GM12874 (cell line): ENCODE results near the gene CCDC66.

ENCODE experiments used
- TF ChIP-seq, protein P1 (sequence below): IDR thresholded peaks from 2 replicates; pipeline ENCODE4 v1.5.1; 2011; ENCODE audit warnings: low read depth, mild to moderate bottlenecking, control low read depth, low read length, moderate library complexity; ENCODE audit not compliant: insufficient read depth

CCDC66 gene

GRCh38 chr3:56655709-56656108 is 98.7 kb downstream of the CCDC66 start:
- TF ChIP-seq, protein P1, sequence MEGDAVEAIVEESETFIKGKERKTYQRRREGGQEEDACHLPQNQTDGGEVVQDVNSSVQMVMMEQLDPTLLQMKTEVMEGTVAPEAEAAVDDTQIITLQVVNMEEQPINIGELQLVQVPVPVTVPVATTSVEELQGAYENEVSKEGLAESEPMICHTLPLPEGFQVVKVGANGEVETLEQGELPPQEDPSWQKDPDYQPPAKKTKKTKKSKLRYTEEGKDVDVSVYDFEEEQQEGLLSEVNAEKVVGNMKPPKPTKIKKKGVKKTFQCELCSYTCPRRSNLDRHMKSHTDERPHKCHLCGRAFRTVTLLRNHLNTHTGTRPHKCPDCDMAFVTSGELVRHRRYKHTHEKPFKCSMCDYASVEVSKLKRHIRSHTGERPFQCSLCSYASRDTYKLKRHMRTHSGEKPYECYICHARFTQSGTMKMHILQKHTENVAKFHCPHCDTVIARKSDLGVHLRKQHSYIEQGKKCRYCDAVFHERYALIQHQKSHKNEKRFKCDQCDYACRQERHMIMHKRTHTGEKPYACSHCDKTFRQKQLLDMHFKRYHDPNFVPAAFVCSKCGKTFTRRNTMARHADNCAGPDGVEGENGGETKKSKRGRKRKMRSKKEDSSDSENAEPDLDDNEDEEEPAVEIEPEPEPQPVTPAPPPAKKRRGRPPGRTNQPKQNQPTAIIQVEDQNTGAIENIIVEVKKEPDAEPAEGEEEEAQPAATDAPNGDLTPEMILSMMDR = no peak

DNA sequence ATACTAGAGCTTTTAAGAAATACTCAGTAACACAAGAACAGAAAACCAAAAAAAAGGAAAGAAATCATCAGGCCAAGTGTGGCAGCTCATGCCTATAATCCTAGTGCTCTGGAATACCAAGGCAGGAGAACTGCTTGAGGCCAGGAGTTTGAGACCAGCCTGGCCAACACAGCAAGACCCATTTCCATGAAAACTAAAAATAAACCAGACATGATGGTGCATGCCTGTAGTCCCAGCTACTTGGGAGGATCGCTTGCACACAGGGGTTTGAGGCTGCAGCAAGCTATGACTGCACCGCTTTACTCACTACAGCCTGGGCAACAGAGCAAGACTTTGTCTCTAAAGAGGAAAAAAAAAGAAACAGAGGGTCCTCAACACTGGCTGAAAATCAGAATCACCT is 107.8 kb downstream of the CCDC66 start:
- TF ChIP-seq, protein P1 = no peak

DNA sequence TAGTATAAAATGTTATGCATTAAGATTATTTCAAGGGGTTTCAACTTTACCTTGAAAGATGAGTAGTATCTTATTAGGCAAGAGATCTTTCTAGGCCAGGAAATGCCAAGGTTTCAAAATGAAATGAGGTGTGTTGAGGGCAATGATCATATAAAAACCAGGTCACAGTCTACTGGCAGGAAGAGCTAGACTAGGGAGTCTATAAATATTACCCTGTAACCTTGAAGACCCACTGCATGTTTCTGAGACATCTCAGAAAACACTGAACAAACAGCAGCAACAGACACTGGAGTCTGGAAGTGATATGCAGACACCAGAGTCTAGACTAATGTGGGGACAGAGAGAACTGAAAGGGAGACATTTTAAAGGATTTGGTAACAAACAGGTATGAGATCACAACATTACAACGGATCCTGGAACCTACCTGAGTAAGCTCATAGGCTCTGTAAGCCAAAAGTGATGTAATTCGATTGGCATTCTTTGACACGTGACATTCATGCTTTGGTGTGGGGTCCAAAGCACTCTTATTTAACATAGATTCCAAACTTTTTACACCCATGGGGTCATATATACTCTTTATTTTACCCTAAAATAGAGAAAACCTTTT is 111.1 kb downstream of the CCDC66 start:
- TF ChIP-seq, protein P1 = no peak
